AML-193 (cell line): Measurements from ENCODE around the gene IQCE.
"Not testable (repeated sequence)": the region's sequence is repeated elsewhere in the genome, so short reads cannot be mapped to it uniquely, and the experiment has no call there.

Experiments
- DNase-seq, 2 experiments: peaks; one replicate each; lab custom pipeline; 2025; lab: John Stamatoyannopoulos, UW

IQCE gene

GRCh38 chr7:2601907-2602306, 43.1 kb downstream of the IQCE start:
- DNase-seq = no peak

GRCh38 chr7:2602406-2603043, 43.7 kb downstream of the IQCE start:
- DNase-seq = no peak

- DNase-seq = no peak
These were observed 44.5 kb downstream of the IQCE start for GRCh38 chr7:2603044-2603965.

DNA sequence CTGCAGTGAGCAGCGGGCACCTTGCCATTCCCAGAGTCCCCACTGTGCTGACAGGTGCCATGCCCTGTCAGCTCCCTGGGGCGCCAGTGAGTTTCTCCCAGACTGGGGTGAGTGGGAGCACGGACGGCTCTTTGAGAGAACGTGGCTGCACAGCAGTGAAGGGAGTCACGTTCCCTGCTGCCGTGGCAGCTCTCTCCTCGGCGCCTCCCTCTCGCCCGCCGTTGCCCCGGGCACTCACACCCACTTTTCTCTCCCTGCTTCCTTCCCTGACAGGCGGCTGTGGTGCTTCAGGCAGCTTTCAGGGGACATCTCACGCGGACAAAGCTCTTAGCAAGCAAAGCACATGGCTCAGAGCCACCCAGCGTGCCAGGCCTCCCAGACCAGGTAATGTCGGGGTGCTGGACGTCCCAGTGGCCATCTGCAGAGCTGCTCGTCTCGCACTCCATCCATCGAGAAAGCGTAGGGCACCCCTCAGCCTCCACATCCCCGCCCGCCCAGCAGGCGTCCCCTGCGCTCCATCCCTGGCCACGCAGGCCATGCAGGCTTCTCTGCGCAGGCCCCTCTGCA, 45.9 kb downstream of the IQCE start:
- no peak for DNase-seq

DNA sequence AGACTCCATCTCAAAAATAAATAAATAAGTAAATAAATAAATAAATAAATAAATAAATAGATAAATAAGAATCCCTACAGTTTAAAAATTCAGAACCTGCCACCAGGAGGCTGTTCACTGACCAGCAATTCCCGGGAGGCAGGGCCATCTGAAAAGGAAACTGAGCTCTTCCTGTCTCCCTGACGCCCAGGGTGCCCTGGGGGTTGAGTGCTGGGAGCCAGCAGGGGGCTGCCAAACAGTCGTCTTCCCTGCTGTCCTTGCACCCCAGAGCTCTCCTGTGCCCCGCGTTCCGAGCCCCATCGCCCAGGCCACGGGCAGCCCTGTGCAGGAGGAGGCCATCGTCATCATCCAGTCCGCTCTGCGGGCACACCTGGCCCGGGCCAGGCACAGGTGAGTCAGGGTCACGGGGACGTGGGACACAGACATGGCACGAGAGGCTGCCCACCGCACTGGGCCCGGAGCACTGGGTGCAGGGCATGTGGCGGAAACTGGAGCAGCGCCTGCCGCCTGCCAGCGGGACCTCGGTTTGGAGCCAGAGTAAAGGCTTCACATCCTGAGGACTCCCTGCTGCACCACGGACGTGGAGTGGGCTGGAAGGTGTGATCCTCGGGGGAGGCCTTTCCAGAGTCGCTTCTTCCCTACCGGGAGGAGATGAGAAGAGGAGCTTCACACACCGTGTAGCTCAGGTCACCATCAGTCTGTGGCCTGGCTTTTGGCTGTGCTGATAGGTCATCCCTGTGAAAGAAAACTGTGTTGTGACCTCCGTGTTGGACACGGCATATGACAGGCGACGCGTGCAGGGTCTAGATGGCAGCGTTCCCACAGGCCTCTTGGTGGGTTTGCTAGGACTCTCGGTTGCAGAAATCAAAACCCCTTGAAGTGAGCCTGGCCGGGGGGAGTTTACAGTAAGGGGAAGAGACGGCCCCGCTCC, 47.1 kb downstream of the IQCE start:
- no peak for DNase-seq

DNA sequence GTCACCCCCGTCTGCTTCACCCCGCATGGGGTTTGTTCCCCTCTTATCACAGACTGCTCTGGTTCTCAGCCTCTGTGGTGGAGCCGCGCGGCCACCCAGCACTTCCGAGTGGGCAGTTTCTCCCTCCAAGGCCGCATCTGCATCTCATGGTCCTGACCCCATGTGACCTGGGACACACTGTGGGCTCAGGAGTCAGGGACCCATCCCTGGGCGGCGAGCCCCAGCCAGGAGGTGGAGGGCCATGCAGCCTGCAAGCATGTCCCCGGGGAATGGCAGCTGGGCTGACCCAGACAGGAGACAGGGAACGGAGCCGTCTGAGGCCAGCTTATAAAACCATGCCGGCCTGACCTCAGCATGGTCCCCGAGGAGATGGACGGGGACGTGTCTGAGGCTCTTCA, 47.8 kb downstream of the IQCE start:
- DNase-seq = no peak

GRCh38 chr7:2607122-2607922, 48.5 kb downstream of the IQCE start:
- DNase-seq = no peak

GRCh38 chr7:2607923-2608904, 49.4 kb downstream of the IQCE start:
- no peak for DNase-seq

GRCh38 chr7:2608921-2609411, 50.2 kb downstream of the IQCE start:
- DNase-seq = peak; percentile 73 to 75

DNA sequence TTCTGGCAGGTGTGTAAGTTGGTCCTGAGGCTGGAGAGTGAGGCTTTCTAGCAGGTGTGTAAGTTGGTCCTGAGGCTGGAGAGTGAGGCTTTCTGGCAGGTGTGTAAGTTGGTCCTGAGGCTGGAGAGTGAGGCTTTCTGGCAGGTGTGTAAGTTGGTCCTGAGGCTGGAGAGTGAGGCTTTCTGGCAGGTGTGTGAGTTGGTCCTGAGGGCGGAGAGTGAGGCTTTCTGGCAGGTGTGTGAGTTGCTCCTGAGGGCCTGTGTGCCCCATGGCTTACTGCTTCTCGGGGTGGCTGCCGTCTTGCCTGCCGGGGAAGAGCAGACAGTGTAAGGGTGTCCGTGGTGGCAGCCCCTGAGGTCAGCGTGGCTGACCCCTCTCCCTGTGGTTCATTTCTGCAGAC, 50.9 kb downstream of the IQCE start:
- DNase-seq = not testable (repeated sequence)

DNA sequence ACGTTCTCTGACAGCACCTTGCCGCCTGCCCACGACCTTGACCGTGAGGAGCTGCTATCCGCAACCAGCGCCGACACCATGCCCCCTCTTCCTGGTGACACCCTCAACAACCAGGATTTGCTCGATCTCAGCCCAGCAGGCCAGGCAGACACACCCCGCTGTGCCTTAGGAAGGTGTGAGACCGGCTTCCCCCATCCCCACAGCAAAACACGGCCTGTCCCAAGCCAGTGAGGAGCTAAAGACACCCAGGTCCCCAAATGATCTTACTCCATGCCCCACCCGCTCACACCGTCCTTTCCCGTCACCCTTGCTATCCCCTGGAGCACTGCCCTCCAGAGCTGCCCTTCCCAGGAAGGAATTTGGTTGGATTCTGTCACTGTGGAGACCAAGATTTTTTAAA, 51.7 kb downstream of the IQCE start:
- DNase-seq = no peak

GRCh38 chr7:2610898-2611297, 52.1 kb downstream of the IQCE start:
- DNase-seq = no peak

DNA sequence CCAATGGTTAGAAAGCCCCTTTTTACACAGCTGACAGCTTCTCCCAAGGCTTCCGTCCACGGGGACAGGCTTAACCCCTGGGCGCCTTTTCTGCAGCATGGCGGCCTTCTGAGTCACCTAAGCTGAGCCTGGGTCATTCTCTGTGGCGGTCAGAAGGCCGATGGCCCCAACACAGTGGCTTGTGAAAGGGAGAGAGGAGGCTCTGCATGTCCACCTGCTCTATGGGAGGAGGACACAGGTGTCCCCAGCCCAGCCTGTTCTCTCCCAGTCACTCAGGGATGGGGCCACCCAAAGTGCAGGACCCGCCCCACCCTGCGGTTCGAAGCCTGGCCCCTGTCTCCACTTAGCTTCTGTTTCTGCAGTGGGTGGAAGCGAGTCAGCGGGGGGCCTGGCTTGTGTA, 52.6 kb downstream of the IQCE start:
- no peak for DNase-seq

DNA sequence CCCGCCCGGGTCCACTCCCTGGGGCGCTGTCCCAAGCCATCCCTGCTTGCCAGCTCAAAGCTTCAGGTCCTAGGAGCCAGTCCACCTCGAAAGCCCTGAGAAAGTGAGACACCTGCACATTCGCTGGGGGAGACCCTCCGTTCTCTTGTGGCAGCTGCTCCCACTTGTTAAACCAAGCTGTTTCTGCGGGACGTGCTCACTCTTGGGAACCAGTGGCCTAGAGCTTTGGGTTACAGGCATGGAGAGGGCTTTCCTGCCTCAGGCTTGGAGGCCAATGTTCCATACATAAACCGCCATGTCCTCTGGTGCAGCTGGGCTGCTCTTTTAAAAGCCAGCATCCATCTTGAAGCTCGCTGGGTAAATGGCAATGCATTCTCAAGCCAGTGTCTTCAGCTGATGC, 53.1 kb downstream of the IQCE start:
- DNase-seq = no peak

- no peak for DNase-seq
These were observed 53.8 kb downstream of the IQCE start for GRCh38 chr7:2612445-2613097.

GRCh38 chr7:2613098-2613930, 54.5 kb downstream of the IQCE start:
- no peak for DNase-seq

DNA sequence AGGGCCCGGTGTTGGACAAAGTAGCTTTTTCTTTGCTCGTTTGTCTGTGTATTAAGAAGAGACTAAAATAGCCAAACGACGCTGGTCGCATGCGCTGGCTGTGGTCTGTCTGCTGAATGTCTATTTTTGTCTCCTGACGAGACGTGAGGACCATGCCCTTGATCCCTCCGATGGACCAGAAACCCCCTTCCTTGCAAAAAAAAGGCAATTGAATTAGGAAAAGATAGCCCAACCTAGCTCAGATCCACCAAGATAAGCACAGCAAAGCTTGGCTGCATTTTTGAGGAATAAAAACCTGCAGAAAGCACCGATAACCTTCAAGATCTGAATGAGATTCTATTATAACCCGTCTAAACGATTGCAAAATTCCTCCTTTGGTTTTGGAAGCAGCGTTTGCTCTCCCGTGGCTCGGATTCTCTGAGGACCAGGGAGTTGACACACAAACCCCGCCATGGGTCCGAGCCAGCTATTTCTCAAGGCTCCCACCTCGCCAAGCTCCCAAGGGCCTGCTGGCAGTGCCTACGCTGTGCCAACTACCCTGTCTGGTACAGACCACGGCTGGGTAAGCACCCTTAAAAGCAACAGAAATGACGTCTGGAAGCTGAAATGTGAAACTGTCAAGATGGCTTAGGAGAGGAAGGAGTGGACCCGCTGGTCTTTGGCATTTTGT, 55.3 kb downstream of the IQCE start:
- no peak for DNase-seq
